GM23338 (cell line): Measurements from ENCODE around the gene RTP5.

Experiments
- CREB1 ChIP-seq: fragments of 250-450 bp; sonication (Bioruptor Pico); IDR thresholded peaks from 2 replicates; pipeline ENCODE4 v1.5.0; 2020; ENCODE audit warnings: low read depth, mild to moderate bottlenecking, moderate library complexity
- CTCF ChIP-seq, 2 experiments: fragments of 200-600 bp in 1 of 2; sonication (generic) in 1 of 2; conservative IDR thresholded peaks; 2 replicates each; pipeline versions ENCODE4 v1.5.1 to v1.6.1; 2016 to 2017; ENCODE audit warnings: antibody characterized with exemption in 2 of 2, low read depth in 2 of 2, mild to moderate bottlenecking in 2 of 2, moderate library complexity in 1 of 2
- ETS1 ChIP-seq: IDR thresholded peaks from 2 replicates; pipeline ENCODE4 v1.6.1; 2016; ENCODE audit warnings: antibody characterized with exemption
- EZH2 ChIP-seq: fragments of 200-600 bp; sonication (generic); IDR thresholded peaks from one replicate; pipeline ENCODE4 v1.8.0; 2017; ENCODE audit warnings: antibody characterized with exemption, mild to moderate bottlenecking, low read depth; ENCODE audit not compliant: unreplicated experiment
- EZH2phosphoT487 ChIP-seq: fragments of 200-600 bp; sonication (generic); IDR thresholded peaks from one replicate; pipeline ENCODE4 v1.8.1; 2018; ENCODE audit warnings: antibody characterized with exemption; ENCODE audit not compliant: unreplicated experiment
- JUNB ChIP-seq: IDR thresholded peaks from one replicate; pipeline ENCODE4 v1.6.1; 2016; ENCODE audit warnings: antibody characterized with exemption; ENCODE audit not compliant: unreplicated experiment
- NANOG ChIP-seq: IDR thresholded peaks from 2 replicates; pipeline ENCODE4 v1.6.1; 2016; ENCODE audit warnings: antibody characterized with exemption, borderline replicate concordance
- POLR2AphosphoS5 ChIP-seq: IDR thresholded peaks from 2 replicates; pipeline ENCODE4 v1.6.1; 2016; ENCODE audit warnings: antibody characterized with exemption, low read depth
- REST ChIP-seq: IDR thresholded peaks from one replicate; pipeline ENCODE4 v1.6.1; 2018; ENCODE audit warnings: antibody characterized with exemption; ENCODE audit not compliant: unreplicated experiment
- ZNF114 ChIP-seq: fragments of 250-450 bp; sonication (Bioruptor Pico); IDR thresholded peaks from 2 replicates; pipeline ENCODE4 v1.5.0; 2020; ENCODE audit warnings: mild to moderate bottlenecking, moderate library complexity
- ZNF331 ChIP-seq: fragments of 250-450 bp; sonication (Bioruptor Pico); IDR thresholded peaks from 2 replicates; pipeline ENCODE4 v1.5.0; 2020; ENCODE audit warnings: low read depth, mild to moderate bottlenecking, moderate library complexity
- ZNF462 ChIP-seq: fragments of 250-450 bp; sonication (Bioruptor Pico); IDR thresholded peaks from 2 replicates; pipeline ENCODE4 v1.5.0; 2020; ENCODE audit warnings: mild to moderate bottlenecking, moderate library complexity

- TF ChIP-seq CTCF (conservative IDR thresholded peaks at IDR 0.05; ENCODE audit: low read depth in 2 of 2), result no peak
- TF ChIP-seq POLR2AphosphoS5, result no peak
- TF ChIP-seq ZNF114 (CRISPR knock-in tag), result no peak
- TF ChIP-seq EZH2, result no peak
- TF ChIP-seq REST, result no peak
- TF ChIP-seq ETS1, result no peak
- no peak for TF ChIP-seq CREB1 (CRISPR knock-in tag)
- TF ChIP-seq JUNB, result no peak
- no peak for TF ChIP-seq EZH2phosphoT487
- TF ChIP-seq ZNF331 (CRISPR knock-in tag), result no peak
- no peak for TF ChIP-seq NANOG
- TF ChIP-seq ZNF462 (CRISPR knock-in tag), result no peak
Measured at GRCh38 chr2:241852981-241853631, 16.4 kb upstream of the RTP5 start.
